HG03025 (cell line): ENCODE data around the gene SIGLEC5.

Experiments
- ATAC-seq: cut with Tn5 transposase; IDR thresholded peaks from one replicate; pipeline ENCODE4 v1.9.1; 2021; ENCODE audit warnings: mild to moderate bottlenecking, moderate library complexity; ENCODE audit not compliant: unreplicated experiment, low FRiP score

SIGLEC5 gene

GRCh38 chr19:51592521-51592920 lies 37.7 kb downstream of the SIGLEC5 start:
- no peak for ATAC-seq

- ATAC-seq, result no peak
Measured at GRCh38 chr19:51590441-51590840, 39.8 kb downstream of the SIGLEC5 start.

GRCh38 chr19:51589511-51589910 lies 40.7 kb downstream of the SIGLEC5 start:
- no peak for ATAC-seq

- no peak for ATAC-seq
Measured at GRCh38 chr19:51587264-51588191, 42.7 kb downstream of the SIGLEC5 start.

GRCh38 chr19:51586799-51587198 lies 43.4 kb downstream of the SIGLEC5 start:
- ATAC-seq, result no peak

- ATAC-seq, result no peak
Measured at GRCh38 chr19:51586103-51586728, 44.0 kb downstream of the SIGLEC5 start.

- ATAC-seq, result no peak
Measured at GRCh38 chr19:51576850-51577249, 53.4 kb downstream of the SIGLEC5 start.

GRCh38 chr19:51573331-51573730 lies 56.9 kb downstream of the SIGLEC5 start:
- no peak for ATAC-seq

GRCh38 chr19:51572908-51573307 lies 57.3 kb downstream of the SIGLEC5 start:
- no peak for ATAC-seq

GRCh38 chr19:51572410-51572809 lies 57.8 kb downstream of the SIGLEC5 start:
- no peak for ATAC-seq

GRCh38 chr19:51571599-51571998 lies 58.6 kb downstream of the SIGLEC5 start:
- ATAC-seq, result no peak

- ATAC-seq, result no peak
Measured at GRCh38 chr19:51570962-51571575, 59.1 kb downstream of the SIGLEC5 start, which contains the start of gene ZNF175. ZNF175 (plus strand) TSS chr19:51571283; CDS start chr19:51573330, 2,047 bp downstream.

GRCh38 chr19:51568456-51568855 lies 61.7 kb downstream of the SIGLEC5 start:
- no peak for ATAC-seq

GRCh38 chr19:51567583-51567982 lies 62.6 kb downstream of the SIGLEC5 start:
- ATAC-seq, result no peak

- no peak for ATAC-seq
Measured at GRCh38 chr19:51566489-51567100, 63.6 kb downstream of the SIGLEC5 start.

- no peak for ATAC-seq
Measured at GRCh38 chr19:51565583-51565982, 64.6 kb downstream of the SIGLEC5 start.

GRCh38 chr19:51564791-51565190 lies 65.4 kb downstream of the SIGLEC5 start:
- no peak for ATAC-seq
